ENCODE results near the gene SPATA24. TPM values are rescaled to one million over a fixed set of nuclear protein-coding genes. Genes with fewer than 3 reads are reported as not detected.

Gene SPATA24
- total and polyA plus RNA-seq, 2 of the 8 experiments (the other 6 are each of a cell fraction or from before 2014, with no cell fraction given), result 5.8 to 9.4 TPM

- POLR2A ChIA-PET (ENCODE audit: partially characterized antibody), result interaction anchor here (0.8 to 3.1 kb wide), 7 partner anchors 10 to 88 kb away, joined by 3 to 12 read pairs (median 4); partner anchors contain the start of genes MATR3 and PROB1
- H3K4ac ChIP-seq (replicated peaks; ENCODE audit: insufficient read length, low read depth, low read length), result no peak overlapping the region
- no peak overlapping the region for H2BK120ac ChIP-seq (replicated peaks; ENCODE audit: low read depth, low read length)
- CTCF ChIA-PET (ENCODE audit: partially characterized antibody), result interaction anchor here (1.3 to 1.9 kb wide), 2 partner anchors 9 to 132 kb away, joined by 3 to 8 read pairs; no protein-coding TSS in a partner anchor
- peaks cover 0 to 11% (median 0%) of the 10 kb centered on the region in 4 experiments; a peak in 2 of 7 replicates for H3K4me1 ChIP-seq (replicated peaks in 1 of 4; ENCODE audit: control insufficient read depth in 3 of 4, insufficient read depth in 4 of 4, low read length in 3 of 4)
- no peak overlapping the region for H3K27ac ChIP-seq (ENCODE audit: low read depth, low read length)
- H3K27me3 ChIP-seq (replicated peaks in 1 of 4; ENCODE audit: control insufficient read depth in 3 of 4, extremely low read depth in 1 of 4, insufficient read depth in 3 of 4, low read length in 3 of 4), result no peaks in the 10 kb centered on the region
- no peak overlapping the region for H4K5ac ChIP-seq (ENCODE audit: insufficient read length, low read depth, low read length)
- no peak overlapping the region for H3K4me2 ChIP-seq (ENCODE audit: insufficient read depth in 1 of 2, low read depth in 2 of 2, low read length in 2 of 2)
- no peak overlapping the region for H3K23ac ChIP-seq (ENCODE audit: insufficient read length)
- H4K20me1 ChIP-seq (replicated peaks in 1 of 2; ENCODE audit: control insufficient read depth in 1 of 2, insufficient read depth in 2 of 2, low read length in 2 of 2), result peaks cover 0 to 5% of the 10 kb centered on the region in 2 experiments
- H3K18ac ChIP-seq (ENCODE audit: extremely low read depth, low read length), result no peak overlapping the region
- H3K79me2 ChIP-seq (ENCODE audit: control insufficient read depth in 1 of 2, insufficient read depth in 2 of 2, low read length in 2 of 2), result no peaks in the 10 kb centered on the region
- H4K91ac ChIP-seq (replicated peaks; ENCODE audit: insufficient read length, low read length), result no peak overlapping the region
- H2BK12ac ChIP-seq (ENCODE audit: low read depth, low read length), result no peak overlapping the region
- H3K14ac ChIP-seq (ENCODE audit: insufficient read length), result no peak overlapping the region
- H3K9ac ChIP-seq (replicated peaks in 1 of 4; ENCODE audit: extremely low read depth in 1 of 4, low read depth in 3 of 4, low read length in 3 of 4), result no peak overlapping the region
- DNase-seq (ENCODE audit: low read depth in 1 of 2, low spot score in 2 of 2), result no peak
- H2AK5ac ChIP-seq (ENCODE audit: low read depth, low read length), result peak overlapping the region; percentile 30; the same call in 1 of the 2 replicates
- no peak overlapping the region for H3K56ac ChIP-seq (replicated peaks; ENCODE audit: insufficient read length, low read depth, low read length)
- H3K4me3 ChIP-seq (ENCODE audit: extremely low read depth in 1 of 4, insufficient read depth in 2 of 4, low read depth in 3 of 4, low read length in 4 of 4), result no peak overlapping the region
- H2AFZ ChIP-seq (ENCODE audit: low read length), result no peak overlapping the region
- H2BK20ac ChIP-seq (ENCODE audit: low read length), result no peak overlapping the region
- H3K36me3 ChIP-seq (ENCODE audit: control insufficient read depth in 2 of 4, insufficient read depth in 4 of 4, low read length in 3 of 4), result no peaks in the 10 kb centered on the region
- WGBS, 2 experiments (ENCODE audit: extremely low coverage in 1 of 2, insufficient coverage in 1 of 2, insufficient read length in 1 of 2, insufficient replicate concordance in 2 of 2, low coverage in 1 of 2, low lambda C conversion rate in 2 of 2, missing lambda C conversion rate in 1 of 2), result 95% methylated on average over 28 of the region's 28 CpGs; no CpG with 5 or more reads in 1 of the 2 experiments
- FAIRE-seq, result no peak
- H3K9me3 ChIP-seq (ENCODE audit: insufficient read depth in 2 of 2, low read depth in 1 of 2, low read length in 1 of 2), result no peaks in the 10 kb centered on the region
- H4K8ac ChIP-seq (ENCODE audit: extremely low read depth, insufficient read depth, low read length), result 0 out of 2 replicates have a peak overlapping the region, but pooled peaks have one; percentile 62
- H2BK5ac ChIP-seq (ENCODE audit: low read depth, low read length), result no peak overlapping the region; the same call in 1 of the 2 replicates
- no peaks in the 10 kb centered on the region for H3K23me2 ChIP-seq (ENCODE audit: low read depth, low read length)
- H3K79me1 ChIP-seq (ENCODE audit: low read depth, low read length), result no peaks in the 10 kb centered on the region; the same call in 1 of the 2 replicates
- no peak overlapping the region; the same call in 1 of the 2 replicates for H2BK15ac ChIP-seq (ENCODE audit: low read length)
- TF ChIP-seq KDM5A (IDR thresholded peaks at IDR 0.05; ENCODE audit: low read length) (no peak), NANOG (IDR thresholded peaks at IDR 0.05; ENCODE audit: insufficient read depth, low read depth, low read length, poor library complexity, severe bottlenecking) (no peak), CHD1 (IDR thresholded peaks at IDR 0.05; ENCODE audit: low read depth, low read length) (no peak), SIX5 (IDR thresholded peaks at IDR 0.05; ENCODE audit: low read depth, low read length) (no peak), E2F6 (IDR thresholded peaks at IDR 0.05) (no peak), POLR2A (IDR thresholded peaks at IDR 0.05; ENCODE audit: control extremely low read depth in 1 of 2, low read depth in 2 of 2, low read length in 2 of 2) (no peak), SUZ12 (IDR thresholded peaks at IDR 0.05; ENCODE audit: low read length) (no peak), CEBPB (IDR thresholded peaks at IDR 0.05; ENCODE audit: low read depth, low read length) (no peak), TAF1 (IDR thresholded peaks at IDR 0.05; ENCODE audit: low read depth, low read length) (no peak), EGR1 (IDR thresholded peaks at IDR 0.05; ENCODE audit: borderline replicate concordance, low read depth, low read length) (no peak)
Measured at GRCh38 chr5:139381837-139382761, 21.8 kb downstream of the SPATA24 start.

Measured in H1 (cell line).